Renal cortex interstitium (tissue), 11 donors: Measurements from ENCODE around the gene CRADD. TPM values are rescaled to one million over a fixed set of nuclear protein-coding genes. Genes with fewer than 3 reads are reported as not detected.

Experiments used
- DNase-seq, 11 donors: peaks; one replicate each; pipeline ENCODE4 v3.0.0-alpha.2; 2013; ENCODE audit warnings: low read depth in 9 of 11, low spot score in 4 of 11; ENCODE audit errors: extremely low read depth in 1 of 11
- polyA plus RNA-seq, 3 donors: library from polyadenylated mRNA; unstranded; fragments of 120-200 nt; gene quantifications; one replicate each; pipeline ENCODE4 v1.2.1, GENCODE V29; 2013; ENCODE audit not compliant: insufficient read length in 3 of 3

The CRADD gene
- polyA plus RNA-seq, 3 donors, result 9.9 to 11.5 (median 11.0) TPM

DNA sequence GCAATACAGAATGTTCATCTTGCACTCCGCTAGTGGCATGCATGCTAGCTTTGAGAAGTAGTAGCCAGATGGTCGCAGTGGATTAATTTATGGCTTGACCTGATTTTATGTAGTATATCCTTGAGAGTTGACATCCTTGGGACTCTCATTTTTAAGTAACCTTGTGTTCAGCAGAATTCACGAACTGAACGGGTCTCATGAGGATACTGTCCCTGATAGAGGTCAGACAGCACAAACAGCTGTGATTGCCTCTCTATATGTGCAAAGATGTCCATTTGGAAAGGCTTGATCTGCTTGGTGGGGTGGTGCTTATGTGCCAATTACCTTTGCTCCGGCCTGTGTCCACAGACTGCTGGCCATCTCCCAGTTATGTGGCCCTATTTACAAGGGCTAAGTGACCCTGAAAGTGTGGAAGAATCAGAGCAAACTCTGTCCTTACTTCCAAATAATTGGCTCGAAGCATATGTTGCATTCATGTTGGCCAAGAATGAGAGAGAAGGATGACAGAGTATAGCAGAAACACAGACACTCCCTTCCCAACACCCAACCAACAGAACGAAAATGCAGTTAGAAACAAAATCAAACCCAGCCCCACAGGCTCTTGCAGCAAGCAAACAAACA lies 167.1 kb downstream of the CRADD start:
- no peak for DNase-seq

DNA sequence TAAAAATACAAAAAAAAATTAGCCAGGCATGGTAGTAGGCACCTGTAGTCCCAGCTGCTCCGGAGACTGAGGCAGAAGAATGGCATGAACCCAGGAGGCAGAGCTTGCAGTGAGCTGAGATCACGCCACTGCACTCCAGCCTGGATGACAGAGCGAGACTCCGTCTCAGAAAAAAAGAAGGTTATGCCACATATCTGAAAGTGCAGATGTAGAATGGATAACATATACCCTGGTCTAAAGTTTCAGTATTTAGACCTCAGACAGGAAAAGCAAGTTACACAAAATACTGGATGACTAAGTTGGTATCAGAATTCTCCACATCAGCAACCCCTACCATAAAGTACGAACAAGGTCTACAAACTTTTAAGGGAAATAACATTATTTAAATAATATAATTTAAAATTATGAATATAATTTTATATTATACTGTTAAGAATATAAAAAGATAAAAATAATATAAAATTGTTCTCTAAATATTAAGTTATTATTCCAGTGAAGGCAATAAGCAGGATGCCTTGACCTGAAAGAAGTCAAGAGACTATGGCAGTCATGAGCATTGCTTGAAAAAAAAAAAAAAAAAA lies 169.9 kb downstream of the CRADD start:
- DNase-seq, result no peak

DNA sequence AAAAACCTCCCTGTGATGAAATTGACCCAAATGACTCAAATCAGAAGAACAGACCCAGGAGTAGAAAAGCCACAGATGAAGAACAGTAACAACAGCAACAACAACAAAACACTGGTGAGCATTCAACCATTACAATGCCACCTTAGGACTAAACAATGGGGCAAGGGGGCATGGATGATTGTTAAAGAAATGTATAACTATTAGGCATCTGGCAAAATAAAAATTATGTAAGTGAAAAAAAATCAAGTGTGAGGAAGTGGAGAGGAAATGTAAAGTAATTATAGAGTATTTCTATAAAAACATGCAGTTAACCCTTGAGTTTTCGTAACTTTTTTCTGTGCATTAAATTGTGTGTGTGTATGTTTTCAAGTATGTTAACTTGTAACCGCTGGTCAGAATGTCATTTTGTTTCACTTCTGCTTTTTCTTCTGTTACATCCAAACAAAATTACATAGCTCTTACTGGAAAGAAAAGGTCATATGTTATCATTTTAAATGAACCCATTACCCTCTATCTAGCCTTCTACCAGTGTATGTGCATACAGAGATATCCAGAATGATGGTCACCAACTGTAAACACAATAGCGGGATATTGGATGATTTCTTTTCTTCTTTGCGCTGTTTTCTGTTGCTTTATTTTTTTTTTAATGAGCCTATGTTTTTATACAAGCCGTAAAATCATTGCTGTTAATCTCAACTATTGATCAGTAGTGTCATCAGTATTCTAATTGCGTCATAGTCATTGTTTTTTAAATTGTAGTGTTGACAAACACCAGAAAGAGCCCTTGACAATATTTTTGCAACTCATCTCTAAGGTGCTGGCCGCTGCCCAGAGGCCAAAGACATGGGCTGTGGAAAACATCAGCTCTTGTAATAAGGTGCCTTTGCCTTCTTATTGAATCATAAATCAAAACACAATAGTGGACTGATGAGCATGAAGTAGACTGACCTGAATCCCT lies 170.6 kb downstream of the CRADD start:
- DNase-seq, result no peak

DNA sequence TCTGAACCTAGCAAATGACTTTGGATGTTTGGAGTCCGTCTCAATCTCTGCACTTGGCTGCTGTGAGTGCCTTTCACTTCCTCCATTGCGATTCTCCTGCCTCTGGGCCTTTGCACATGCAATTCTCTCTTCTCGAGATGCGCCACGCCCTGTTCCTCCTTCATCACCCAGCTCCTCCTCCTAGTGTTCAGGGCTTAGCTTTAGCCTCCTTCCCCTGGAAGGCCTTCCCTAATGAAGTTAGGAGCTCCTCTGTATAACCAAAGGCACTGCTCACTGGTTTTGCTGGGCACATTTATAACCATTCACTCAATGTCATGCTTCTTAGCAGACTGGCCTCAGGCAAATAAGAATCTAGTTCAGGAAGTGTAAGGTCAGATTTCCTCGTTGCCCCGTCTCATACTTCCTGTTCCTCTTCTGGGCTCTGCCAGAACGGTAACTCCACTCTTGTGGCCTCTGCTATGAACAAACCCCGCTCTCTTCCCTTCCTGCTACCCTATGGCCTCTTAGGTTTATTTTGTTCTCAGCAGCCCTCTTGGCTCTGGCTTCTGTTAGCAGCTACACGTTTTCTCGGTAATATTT lies 171.4 kb downstream of the CRADD start:
- DNase-seq, result no peak

DNA sequence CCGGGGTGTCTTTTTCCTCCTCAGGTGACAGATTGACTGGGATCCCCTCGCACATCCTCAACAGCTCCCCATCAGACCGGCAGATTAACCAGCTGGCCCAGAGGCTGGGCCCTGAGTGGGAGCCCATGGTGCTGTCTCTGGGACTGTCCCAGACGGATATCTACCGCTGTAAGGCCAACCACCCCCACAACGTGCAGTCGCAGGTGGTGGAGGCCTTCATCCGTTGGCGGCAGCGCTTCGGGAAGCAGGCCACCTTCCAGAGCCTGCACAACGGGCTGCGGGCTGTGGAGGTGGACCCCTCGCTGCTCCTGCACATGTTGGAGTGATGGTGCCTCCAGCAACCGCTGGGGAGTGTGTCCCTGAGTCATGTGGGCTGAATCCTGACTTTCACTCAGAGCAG lies 172.8 kb downstream of the CRADD start:
- no peak for DNase-seq

DNA sequence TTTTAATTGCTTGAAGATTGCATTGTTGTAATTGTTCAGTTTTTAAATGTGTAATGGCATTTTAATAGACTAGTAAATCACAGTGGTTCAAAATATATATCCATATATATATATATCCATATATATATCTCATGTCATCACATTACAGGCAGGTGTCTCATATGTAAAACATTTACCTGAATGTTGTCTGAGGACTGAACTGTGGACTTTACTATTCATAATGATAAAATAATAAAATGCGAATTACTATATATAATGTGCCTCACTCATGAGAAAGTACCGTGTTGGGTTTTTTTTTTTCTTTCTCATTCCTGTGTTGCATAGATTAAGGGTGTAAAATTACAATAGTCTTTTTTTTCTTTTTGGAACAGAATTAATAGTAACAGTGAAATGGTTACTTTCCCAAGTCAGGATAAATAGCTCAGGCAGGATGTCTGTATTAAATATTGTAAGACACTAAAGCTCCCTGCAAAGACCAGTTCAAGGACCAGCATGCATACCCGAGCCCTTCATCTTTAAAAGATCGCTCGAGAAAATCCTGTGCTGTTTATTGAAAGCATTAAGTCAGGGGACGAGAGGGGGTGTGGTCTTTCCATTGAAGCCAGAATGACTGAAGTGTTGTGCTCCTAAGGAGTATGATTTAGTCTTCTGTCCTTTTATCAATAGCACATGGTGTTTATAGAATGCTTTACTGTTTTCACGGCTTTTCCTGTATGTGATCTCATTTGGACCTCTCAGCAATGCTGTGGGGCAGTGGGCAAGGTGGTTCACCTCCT lies 173.5 kb downstream of the CRADD start:
- no peak for DNase-seq

DNA sequence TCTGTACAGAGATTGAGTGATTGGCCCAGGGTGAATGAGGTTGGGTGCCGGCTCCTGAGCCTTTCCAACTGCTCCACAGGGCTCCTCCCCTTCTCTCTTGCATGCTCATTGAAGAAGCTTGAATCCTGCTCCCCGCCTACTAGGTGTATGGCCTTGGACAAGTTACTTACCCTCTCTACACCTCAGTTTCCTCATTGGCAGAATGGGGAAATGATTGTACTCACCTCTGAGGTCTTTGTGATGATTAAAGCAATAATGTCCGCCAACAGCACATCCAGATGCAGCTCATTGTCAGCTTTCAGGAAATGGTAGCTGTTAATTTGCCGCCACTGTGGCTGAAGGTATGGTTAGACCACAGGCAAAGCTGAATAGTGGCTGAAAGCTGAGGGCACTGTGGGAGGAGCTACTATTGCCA lies 174.1 kb downstream of the CRADD start:
- DNase-seq, result no peak

DNA sequence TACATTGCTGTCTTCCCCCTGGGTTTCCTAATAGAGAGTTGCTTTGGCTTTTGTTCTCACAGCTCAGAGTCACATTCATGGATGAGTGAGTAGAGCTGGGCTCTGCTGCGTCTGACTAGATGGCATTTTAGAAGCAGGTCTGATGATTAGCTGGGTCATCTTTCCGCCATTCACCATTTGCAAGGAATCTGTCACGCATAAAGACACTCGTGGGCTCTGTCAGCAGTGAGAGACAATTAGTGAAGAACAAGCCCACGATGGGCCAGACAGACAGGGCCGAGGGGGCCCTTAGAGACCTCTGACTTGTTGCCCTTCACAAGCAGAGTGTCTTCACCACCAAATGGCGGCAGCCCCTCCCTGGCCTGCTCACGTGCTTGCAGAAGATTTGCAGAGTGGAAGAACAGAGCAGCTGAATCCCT lies 175.0 kb downstream of the CRADD start:
- DNase-seq, result peak in 2 of 11 donors; percentile 15 to 28

DNA sequence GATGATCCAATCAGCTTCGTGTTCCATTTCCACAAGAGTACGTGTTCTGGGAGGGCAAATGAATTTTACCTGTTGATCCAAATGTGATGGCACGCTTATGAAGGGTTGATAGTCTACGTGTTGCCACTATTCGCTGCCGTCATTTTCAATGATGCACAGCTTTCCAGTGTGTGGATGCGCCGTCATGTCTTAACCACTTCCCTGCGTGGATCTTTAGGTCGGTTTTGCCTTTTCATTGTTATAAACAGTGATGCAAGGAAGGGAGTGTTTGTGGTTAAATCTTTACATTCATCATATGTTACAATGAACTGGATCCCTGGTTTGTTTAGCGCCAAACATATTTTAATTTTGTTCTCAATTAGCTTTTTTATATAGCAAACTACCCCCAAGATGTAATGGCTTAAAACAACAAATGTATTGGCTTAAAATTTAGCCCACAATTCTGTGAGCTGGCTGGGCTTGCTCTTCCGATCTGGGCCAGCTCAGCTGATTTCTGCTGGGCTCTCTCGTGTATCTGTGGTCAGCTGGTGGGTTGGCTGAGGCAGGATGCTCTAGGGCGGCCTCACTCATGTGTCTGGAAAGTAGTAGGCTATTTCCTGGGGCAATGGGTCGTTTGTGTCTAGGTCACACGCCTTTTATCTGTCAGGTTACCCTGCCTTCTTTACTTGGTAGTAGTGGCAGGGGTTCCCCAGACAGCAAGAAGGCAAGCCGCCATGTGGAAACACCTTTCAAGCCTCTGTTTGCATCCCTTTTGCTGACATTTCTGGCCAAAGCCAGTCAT lies 176.7 kb downstream of the CRADD start:
- no peak for DNase-seq

DNA sequence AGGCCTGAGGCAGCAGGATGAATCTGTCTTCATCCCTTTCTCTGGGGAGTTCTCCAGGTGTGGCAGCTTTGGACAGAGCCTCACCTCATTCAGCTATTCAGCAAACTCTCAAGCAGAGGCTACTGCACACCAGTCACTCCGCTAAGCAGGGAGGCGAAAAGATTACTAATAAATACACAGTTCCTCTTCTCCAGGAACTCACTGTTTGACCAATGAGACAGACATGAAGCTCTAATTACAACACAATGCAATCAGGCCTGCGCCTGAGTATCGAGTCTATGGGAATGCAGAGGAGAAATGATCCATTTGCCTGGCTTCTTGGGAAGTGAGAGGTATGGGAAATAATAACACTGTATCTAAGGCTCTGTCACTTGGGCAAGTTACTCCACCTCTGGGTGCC lies 178.1 kb downstream of the CRADD start:
- DNase-seq, result no peak

DNA sequence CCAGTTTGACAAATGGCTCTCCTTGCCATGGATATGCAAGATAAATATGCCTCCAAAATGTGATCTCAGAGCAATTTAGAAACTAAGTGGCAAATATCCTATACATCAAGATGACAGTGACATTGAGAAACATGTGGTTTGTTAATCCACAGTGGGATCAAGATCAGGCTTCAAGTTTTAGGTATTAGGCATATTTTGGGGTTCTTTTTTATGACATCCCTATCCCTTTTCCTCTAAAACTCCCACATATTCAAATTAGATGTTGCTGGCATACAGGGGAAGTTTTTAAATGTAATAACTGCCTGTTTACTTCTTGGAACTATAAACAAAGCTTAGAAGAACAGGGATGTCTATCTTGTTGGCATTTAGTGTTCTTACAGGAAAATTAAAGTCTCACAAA lies 179.4 kb downstream of the CRADD start:
- no peak for DNase-seq

DNA sequence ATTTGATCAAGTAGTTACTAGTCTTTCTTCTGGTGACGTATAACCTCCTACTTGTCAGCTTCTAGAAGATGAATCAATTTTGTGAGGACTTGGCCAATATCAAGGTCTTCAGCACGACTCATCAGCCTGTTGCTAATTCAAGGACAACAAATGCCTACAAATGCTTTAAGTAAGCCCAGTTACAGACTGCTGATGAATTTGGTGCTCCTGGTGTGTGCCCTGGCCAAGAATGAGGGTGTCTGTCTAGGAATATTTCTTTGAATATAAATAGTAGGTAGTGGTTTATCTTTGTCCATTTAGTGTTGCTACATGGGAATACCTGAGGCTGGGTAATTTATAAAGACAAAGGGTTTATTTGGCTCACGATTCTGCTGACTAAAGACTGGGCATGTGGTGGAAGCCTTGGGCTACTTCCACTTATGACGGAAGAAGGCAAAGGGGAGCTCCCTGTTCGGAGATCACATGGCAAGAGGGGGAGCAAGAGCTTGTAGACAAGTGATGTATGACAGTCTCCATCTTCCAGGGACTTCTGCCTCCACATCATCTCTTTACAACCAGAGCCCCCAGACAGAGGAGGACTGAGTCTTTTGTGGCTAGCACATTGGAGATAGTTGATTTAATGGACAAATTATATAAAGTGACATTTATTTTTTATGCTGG lies 180.2 kb downstream of the CRADD start:
- no peak for DNase-seq

DNA sequence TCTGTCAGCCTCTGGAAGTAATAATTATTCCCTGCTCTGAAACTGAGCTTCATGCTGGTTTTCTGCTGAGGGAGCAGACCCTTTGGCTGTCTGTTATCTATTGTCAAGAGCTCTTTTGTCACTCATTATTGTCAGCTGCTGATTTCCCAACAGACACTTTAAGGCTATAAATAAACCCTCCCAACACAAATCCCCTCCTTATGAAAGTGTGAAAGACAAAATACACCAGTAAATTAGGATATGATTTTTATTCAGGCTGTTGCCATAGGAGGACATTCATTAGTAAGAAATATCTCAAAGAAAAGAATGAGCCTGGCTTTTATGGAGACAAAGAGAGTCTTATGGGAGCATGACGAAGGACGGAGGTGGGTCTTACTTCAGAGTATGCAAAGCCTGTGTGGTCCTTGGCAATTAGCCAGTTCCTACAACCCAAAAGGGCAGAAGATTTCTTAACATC lies 180.8 kb downstream of the CRADD start:
- no peak for DNase-seq

DNA sequence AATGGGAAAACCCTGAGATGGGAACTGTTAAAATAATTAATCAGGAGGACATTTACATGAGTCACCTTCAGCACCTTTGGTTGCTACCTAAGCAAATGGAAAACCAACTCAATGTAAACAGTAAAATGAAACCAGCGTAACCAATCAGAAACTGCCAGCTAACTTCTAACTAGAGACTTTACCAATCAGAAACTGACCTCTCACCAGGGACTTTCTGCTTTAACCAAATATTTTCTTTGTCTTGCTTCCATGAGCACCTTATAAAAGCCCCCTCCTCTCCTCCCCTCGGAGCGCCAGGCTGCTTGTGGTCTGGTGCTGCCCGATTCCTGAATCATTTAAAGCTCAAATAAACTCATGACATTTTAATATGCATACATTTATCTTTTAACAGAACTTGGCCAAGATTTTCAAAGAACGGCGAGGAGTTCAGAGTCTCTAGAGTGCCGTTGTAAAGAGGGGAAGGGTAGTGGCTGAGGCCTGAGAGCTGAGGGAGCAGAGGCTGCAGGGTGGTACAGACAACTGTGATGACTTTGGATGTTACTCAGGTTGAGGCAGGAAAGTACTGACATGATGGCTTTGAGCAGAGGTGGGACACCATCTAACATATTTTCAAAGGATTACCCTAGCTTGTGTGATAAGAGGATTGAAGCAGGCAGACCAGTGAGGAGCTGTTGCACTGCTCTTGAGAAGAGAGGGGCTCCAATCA lies 183.6 kb downstream of the CRADD start:
- no peak for DNase-seq

DNA sequence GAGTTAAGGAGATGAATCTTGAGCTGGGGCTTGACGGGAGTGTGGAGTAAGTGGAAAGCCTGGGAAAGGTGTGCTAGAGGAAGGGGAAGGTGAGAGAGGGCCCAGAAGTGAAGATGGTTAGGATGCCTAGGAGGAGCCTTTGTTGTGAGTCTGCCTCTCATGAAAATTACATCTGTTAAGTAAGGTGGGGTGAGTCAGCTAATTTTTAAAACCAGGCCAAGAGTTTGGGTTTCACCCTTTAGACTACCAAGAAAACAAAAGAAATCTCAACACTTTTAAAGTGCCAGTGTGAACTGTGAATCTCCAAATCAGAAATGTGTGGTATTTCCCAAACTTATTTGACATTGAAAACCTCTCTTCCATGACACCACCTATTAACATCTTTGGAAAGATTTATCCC lies 185.2 kb downstream of the CRADD start:
- DNase-seq, result no peak

DNA sequence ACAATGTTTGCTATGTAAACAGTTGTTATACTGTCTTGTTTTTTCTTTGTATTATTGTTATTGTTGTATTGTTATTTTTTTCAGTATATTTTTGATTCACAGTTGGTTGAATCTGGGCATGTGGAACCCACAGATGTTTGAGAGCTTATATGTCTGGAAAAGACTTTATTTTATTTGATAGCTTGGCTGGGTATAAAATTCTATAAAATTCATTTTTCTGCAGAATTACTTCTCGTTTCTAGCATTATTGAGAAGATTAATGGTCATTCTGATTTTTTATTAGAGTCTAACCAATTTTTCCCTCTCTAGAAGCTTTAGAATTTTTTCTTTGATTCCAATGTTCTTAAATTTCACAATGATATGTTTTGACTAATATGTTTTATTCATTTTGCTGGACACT lies 188.6 kb downstream of the CRADD start:
- DNase-seq, result no peak

DNA sequence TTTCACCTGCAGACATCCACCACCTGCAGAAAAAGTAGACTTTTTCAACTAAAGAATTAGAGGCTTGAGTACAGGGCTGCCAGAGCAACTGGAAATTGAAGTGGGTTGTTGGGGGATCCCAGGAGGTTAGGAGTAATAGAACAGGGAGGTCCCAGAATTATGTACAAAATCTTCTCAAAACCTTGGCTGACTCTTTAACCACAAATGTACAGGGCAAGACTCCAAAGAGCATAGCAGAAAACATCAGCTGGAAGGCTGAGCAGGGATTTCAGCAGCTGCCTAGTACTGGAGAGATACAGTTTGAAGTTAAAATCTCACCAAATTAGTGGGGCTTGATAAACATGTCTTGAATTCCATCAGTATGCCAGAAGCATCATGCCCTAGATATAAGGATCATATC lies 191.6 kb downstream of the CRADD start:
- DNase-seq, result no peak
